ENCODE results near the gene PEPD. TPM values are rescaled to one million over a fixed set of nuclear protein-coding genes. Genes with fewer than 3 reads are reported as not detected.

Gene PEPD
- total RNA-seq, 1 experiment from 2014 or later: 116 TPM

- intact Hi-C loops (cut with micrococcal nuclease; ENCODE audit: unreplicated experiment): loop anchor here (2.0 kb wide), 1 partner anchor 44 kb away; no protein-coding TSS in a partner anchor
- Histone ChIP-seq H3K4me1 (peaks cover 33% of the 10 kb centered on the region), H3K4me3 (ENCODE audit: low read depth, low read length) (no peak overlapping the region), H3K36me3 (ENCODE audit: control insufficient read depth, insufficient read depth, low read length) (peaks cover 3% of the 10 kb centered on the region), H3K9me3 (0 out of 2 replicates have a peak, but pooled peaks cover 3% of the 10 kb centered on the region), H3K27me3 (replicated peaks; ENCODE audit: control insufficient read depth, insufficient read depth, low read length) (no peaks in the 10 kb centered on the region)
- no peak for TF ChIP-seq CTCF (IDR thresholded peaks at IDR 0.05; ENCODE audit: insufficient read depth in 1 of 2, low read depth in 1 of 2, low read length in 1 of 2, severe bottlenecking in 1 of 2, unreplicated experiment in 1 of 2)
- H3K27ac Mint-ChIP-seq (ENCODE audit: unreplicated experiment): peak overlapping the region; percentile 95
- CTCF ChIA-PET: interaction anchor here (1.1 kb wide), 1 partner anchor 74 kb away, joined by 3 read pairs; no protein-coding TSS in a partner anchor
- peaks cover 69% of the 10 kb centered on the region for H3K36me3 Mint-ChIP-seq (ENCODE audit: insufficient read depth, unreplicated experiment)
- no peaks in the 10 kb centered on the region for H3K27me3 Mint-ChIP-seq (ENCODE audit: insufficient read depth, unreplicated experiment)
- H3K4me1 Mint-ChIP-seq (ENCODE audit: low read depth, unreplicated experiment): peaks cover 35% of the 10 kb centered on the region
- no peaks in the 10 kb centered on the region for H3K9me3 Mint-ChIP-seq (ENCODE audit: unreplicated experiment)
- no peak for DNase-seq
- H3K4me3 Mint-ChIP-seq (ENCODE audit: unreplicated experiment): peak overlapping the region; percentile 93
- POLR2A ChIA-PET: no interaction called here
- no TSS peak for BruUV-seq (replicated peaks)
Observed at GRCh38 chr19:33376423-33376822, 145.2 kb downstream of the PEPD start.

- no peak for DNase-seq
- H3K36me3 ChIP-seq (ENCODE audit: control insufficient read depth, insufficient read depth, low read length): peaks cover 3% of the 10 kb centered on the region
- no peak overlapping the region for H3K4me3 ChIP-seq (ENCODE audit: low read depth, low read length)
- no peaks in the 10 kb centered on the region for H3K27me3 ChIP-seq (replicated peaks; ENCODE audit: control insufficient read depth, insufficient read depth, low read length)
- no peak for TF ChIP-seq CTCF (IDR thresholded peaks at IDR 0.05; ENCODE audit: insufficient read depth in 1 of 2, low read depth in 1 of 2, low read length in 1 of 2, severe bottlenecking in 1 of 2, unreplicated experiment in 1 of 2)
- Mint-ChIP-seq H3K4me3 (ENCODE audit: unreplicated experiment) (peak overlapping the region; percentile 93), H3K4me1 (ENCODE audit: low read depth, unreplicated experiment) (peaks cover 28% of the 10 kb centered on the region), H3K27ac (ENCODE audit: unreplicated experiment) (peak overlapping the region; percentile 95), H3K36me3 (ENCODE audit: insufficient read depth, unreplicated experiment) (peaks cover 63% of the 10 kb centered on the region), H3K27me3 (ENCODE audit: insufficient read depth, unreplicated experiment) (no peaks in the 10 kb centered on the region), H3K9me3 (ENCODE audit: unreplicated experiment) (no peaks in the 10 kb centered on the region)
- 0 out of 2 replicates have a peak, but pooled peaks cover 3% of the 10 kb centered on the region for H3K9me3 ChIP-seq
- intact Hi-C loops (cut with micrococcal nuclease; ENCODE audit: unreplicated experiment): loop anchor here (2.0 kb wide), 1 partner anchor 43 kb away; no protein-coding TSS in a partner anchor
- CTCF ChIA-PET: interaction anchor here (1.1 kb wide), 1 partner anchor 73 kb away, joined by 3 read pairs; no protein-coding TSS in a partner anchor
- peaks cover 33% of the 10 kb centered on the region for H3K4me1 ChIP-seq
- POLR2A ChIA-PET: interaction anchor here (3.0 kb wide), 1 partner anchor 59 kb away, joined by 20 read pairs; no protein-coding TSS in a partner anchor
- BruUV-seq (replicated peaks): no TSS peak
Observed at GRCh38 chr19:33375837-33376159, 145.8 kb downstream of the PEPD start.

GRCh38 chr19:33375156-33375836, 146.3 kb downstream of the PEPD start:
- no peaks in the 10 kb centered on the region for H3K9me3 Mint-ChIP-seq (ENCODE audit: unreplicated experiment)
- H3K4me3 Mint-ChIP-seq (ENCODE audit: unreplicated experiment): peak overlapping the region; percentile 93
- ChIA-PET POLR2A (interaction anchor here (2.2 to 3.0 kb wide), 3 partner anchors 28 to 72 kb away, joined by 20 to 82 read pairs (median 20); partner anchors contain the start of gene CEBPA), CTCF (no interaction called here)
- Histone ChIP-seq H3K4me3 (ENCODE audit: low read depth, low read length) (peak overlapping the region; percentile 65), H3K4me1 (peaks cover 28% of the 10 kb centered on the region), H3K9me3 (0 out of 2 replicates have a peak, but pooled peaks cover 3% of the 10 kb centered on the region), H3K36me3 (ENCODE audit: control insufficient read depth, insufficient read depth, low read length) (peaks cover 3% of the 10 kb centered on the region), H3K27me3 (replicated peaks; ENCODE audit: control insufficient read depth, insufficient read depth, low read length) (no peaks in the 10 kb centered on the region)
- TF ChIP-seq CTCF (IDR thresholded peaks at IDR 0.05; ENCODE audit: insufficient read depth in 1 of 2, low read depth in 1 of 2, low read length in 1 of 2, severe bottlenecking in 1 of 2, unreplicated experiment in 1 of 2): no peak
- H3K27me3 Mint-ChIP-seq (ENCODE audit: insufficient read depth, unreplicated experiment): no peaks in the 10 kb centered on the region
- intact Hi-C loops (cut with micrococcal nuclease; ENCODE audit: unreplicated experiment): no loop called here
- no TSS peak for BruUV-seq (replicated peaks)
- peak in 1 of 2 experiments; percentile 12 for DNase-seq
- H3K27ac Mint-ChIP-seq (ENCODE audit: unreplicated experiment): peak overlapping the region; percentile 95
- H3K4me1 Mint-ChIP-seq (ENCODE audit: low read depth, unreplicated experiment): peaks cover 26% of the 10 kb centered on the region
- peaks cover 61% of the 10 kb centered on the region for H3K36me3 Mint-ChIP-seq (ENCODE audit: insufficient read depth, unreplicated experiment)
